ENCODE measurements around the gene ACTR1A.

ACTR1A gene

GRCh38 chr10:102517553-102517952, 15.0 kb upstream of the ACTR1A start:
- peak in 1 of 10 donors; percentile 11 for DNase-seq
- intact Hi-C loops (cut with DNase I): no loop called here

GRCh38 chr10:102515724-102516123, 13.2 kb upstream of the ACTR1A start:
- intact Hi-C loops (cut with DNase I): no loop called here
- peak in 1 of 10 donors; percentile 29 for DNase-seq

- intact Hi-C loops (cut with DNase I): no loop called here
- DNase-seq: peak in 1 of 10 donors; percentile 50
Observed at GRCh38 chr10:102514487-102515311, 12.2 kb upstream of the ACTR1A start.

GRCh38 chr10:102511583-102512274, 9.2 kb upstream of the ACTR1A start:
- peak in 1 of 10 donors; percentile 11 for DNase-seq
- intact Hi-C loops (cut with DNase I): no loop called here

GRCh38 chr10:102509387-102509786, 6.9 kb upstream of the ACTR1A start:
- intact Hi-C loops (cut with DNase I): no loop called here

GRCh38 chr10:102508506-102508905, 6.0 kb upstream of the ACTR1A start:
- peak in 2 of 10 donors; percentile 18 to 83 for DNase-seq
- intact Hi-C loops (cut with DNase I): no loop called here

More at GRCh38 chr10:102509387-102509786, 6.9 kb upstream of the ACTR1A start:
- DNase-seq: no peak

GRCh38 chr10:102507521-102507920, 5.0 kb upstream of the ACTR1A start:
- no peak for DNase-seq
- intact Hi-C loops (cut with DNase I): no loop called here

DNA sequence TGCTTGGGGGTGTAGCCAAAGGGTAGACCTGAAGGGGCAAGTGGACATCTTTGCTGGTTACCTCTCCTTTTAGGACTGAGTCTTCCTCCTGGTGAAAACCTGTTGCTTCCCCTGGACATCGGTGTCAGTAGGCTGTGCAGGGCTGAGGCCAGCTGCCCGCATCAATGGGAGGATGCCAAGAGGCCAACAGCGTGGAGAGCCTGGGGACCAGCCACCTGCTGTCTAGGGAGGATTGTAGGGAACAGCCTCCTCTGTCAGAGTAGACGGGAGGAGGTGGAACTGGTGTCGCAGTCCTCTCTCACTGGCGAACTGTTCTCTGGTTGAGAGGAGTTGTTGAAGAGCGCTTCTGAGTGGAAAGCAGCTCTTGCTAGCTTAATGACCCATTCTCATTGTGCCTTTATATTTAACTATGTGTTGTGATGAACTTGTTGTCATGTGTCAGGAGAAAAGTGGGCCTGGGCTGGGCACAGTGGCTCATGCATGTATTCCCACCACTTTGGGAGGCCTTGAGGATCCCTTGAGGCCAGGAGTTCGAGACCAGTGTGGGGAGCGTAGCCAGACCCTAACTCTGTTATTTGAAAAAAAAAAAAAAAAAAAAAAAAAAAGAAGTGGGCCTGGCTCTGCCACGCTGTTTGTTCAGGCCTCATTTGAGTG, 3.1 kb upstream of the ACTR1A start:
- peak in 2 of 10 donors; percentile 72 to 80 for DNase-seq
- intact Hi-C loops (cut with DNase I): no loop called here

GRCh38 chr10:102504976-102505300, 2.4 kb upstream of the ACTR1A start:
- peak in 2 of 10 donors; percentile 10 to 45 for DNase-seq
- intact Hi-C loops (cut with DNase I): loop anchor here (5.0 kb wide), 1 partner anchor 137 kb away; the partner anchor contains the start of gene TRIM8

GRCh38 chr10:102504179-102504975, 1.9 kb upstream of the ACTR1A start:
- DNase-seq: peak in 2 of 10 donors; percentile 76 to 83
- intact Hi-C loops (cut with DNase I): loop anchor here (5.0 kb wide), 1 partner anchor 138 kb away; the partner anchor contains the start of gene TRIM8

- DNase-seq: peak; percentile 97 to 100 (median 98)
- intact Hi-C loops (cut with DNase I): loop anchor here (1.0 to 5.0 kb wide), 2 partner anchors 79 to 139 kb away; partner anchors contain the start of gene TRIM8
Observed at GRCh38 chr10:102503264-102504178, 1.0 kb upstream of the ACTR1A start, which contains the start of gene SUFU. Gene SUFU (plus strand): TSS chr10:102503972. CDS start chr10:102504153, 181 bp downstream.

DNA sequence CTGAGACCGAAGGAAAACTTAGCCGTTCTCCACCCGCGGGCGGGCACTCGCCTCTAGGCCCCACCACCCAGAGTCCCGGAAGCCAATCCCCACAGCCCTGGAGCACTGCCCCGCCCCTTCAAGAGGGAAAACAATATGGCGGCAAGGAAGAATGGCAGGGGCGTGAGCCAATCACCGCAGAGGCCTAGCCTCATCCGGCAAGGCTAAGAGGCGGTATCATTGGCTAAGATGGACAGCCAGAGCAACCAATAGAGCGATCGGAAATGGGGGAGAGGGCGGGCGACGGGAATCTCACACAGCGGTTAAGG, 529 bp downstream of the ACTR1A start:
- intact Hi-C loops (cut with DNase I): loop anchor here (5.0 kb wide), 1 partner anchor 140 kb away; the partner anchor contains the start of gene TRIM8
- DNase-seq: peak; percentile 99 to 100 (median 99)

DNA sequence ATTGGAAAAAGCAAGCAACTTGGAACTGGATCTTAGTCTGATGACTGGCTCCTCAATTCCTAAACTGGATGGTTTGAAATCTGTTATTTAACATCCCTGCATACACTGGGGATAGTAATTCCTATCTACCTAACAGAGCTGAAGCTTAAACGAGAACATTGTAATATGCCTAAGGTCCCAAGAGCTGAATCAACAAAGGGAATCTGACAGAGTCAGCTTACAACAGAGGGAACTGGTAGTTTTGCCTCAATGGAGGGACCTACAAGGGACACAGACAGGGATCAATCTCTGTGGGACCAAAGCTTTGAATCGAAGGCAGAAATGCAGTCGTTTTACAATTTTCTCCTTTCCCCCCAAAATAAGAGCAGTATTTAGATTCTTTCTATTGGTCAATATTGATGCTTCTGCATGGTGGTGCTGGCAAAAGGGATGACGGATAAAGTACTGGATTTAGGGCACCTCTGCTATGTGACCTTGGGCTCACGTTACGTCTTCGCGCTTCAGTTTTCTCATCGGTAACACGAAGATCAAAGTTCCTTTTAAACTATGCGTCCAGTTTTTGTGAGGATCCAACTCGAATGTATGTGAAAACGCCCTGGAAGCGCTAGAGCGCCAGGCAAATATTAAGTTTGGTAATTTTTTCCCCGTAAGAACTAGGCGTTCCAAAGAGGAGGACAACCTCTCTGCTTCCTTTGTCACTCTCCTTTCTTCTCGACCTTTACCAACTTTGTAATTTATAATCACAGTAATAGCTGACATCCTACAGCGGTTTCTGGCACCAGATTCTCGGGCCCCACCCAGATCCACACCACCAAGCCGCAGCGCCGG, 1.1 kb downstream of the ACTR1A start:
- DNase-seq: peak in 1 of 10 donors; percentile 24
- intact Hi-C loops (cut with DNase I): loop anchor here (5.0 kb wide), 1 partner anchor 141 kb away; the partner anchor contains the start of gene TRIM8

DNA sequence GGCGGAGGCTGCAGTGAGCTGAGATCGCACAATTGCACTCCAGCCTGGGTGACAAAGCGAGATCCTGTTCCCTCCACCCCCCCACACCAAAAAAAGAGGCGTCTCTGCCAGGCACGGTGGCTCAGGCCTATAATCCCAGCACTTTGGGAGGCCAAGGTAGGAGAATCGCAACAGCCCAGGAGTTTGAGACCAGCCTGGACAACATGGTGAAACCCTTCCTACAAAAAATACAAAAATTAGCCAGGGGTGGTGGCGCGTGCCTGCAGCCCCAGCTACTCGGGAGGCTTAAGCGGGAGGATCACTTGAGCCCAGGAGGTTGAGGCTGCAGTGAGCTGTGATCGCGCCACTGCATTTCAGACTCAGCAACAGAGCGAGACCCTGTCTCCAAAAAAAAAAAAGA, 1.8 kb downstream of the ACTR1A start:
- intact Hi-C loops (cut with DNase I): loop anchor here (5.0 kb wide), 1 partner anchor 142 kb away; the partner anchor contains the start of gene TRIM8
- DNase-seq: peak in 2 of 10 donors; percentile 49 to 59

- DNase-seq: no peak
- intact Hi-C loops (cut with DNase I): no loop called here
Observed at GRCh38 chr10:102499356-102499755, 3.2 kb downstream of the ACTR1A start.

DNA sequence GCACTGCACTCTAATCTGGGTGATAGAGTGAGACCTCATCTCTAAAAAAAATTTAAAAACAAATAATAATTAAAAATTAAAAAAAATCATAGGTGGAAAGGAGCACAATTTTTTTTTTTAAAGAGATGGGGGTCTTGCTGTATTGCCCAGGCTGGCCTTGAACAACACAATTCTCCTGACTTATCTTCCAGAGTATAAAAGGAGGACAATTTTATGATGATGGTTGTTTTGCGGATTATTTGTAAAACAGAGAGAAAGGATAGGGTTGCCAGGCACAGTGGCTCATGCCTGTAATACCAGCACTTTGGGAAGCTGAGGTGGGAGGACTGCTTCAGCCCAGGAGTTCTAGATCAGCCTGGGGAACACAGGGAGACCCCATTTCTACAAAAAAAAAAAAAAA, 5.0 kb downstream of the ACTR1A start:
- DNase-seq: no peak
- intact Hi-C loops (cut with DNase I): no loop called here

- DNase-seq: peak in 2 of 10 donors; percentile 31 to 46
- intact Hi-C loops (cut with DNase I): no loop called here
Observed at GRCh38 chr10:102493771-102494170, 8.7 kb downstream of the ACTR1A start.

DNA sequence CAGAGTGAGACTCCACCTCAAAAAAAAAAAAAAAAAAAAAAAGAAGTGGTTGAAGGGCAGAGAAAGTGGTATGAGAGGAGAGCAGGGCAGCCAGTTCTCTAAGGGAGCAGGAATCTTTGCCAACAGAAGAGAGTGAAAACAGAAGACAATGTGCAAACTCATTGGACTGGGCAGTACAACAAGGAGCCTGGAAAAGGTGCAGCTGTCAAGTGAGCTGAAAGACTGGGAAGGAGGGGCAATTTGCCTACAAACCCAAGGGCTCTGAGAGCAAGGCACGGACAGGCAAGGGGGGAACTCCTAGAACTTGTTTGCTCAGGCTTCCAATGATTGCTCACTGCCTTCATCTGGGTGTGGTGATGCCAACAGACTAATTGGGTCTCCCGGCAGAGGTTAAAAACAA, 9.5 kb downstream of the ACTR1A start:
- peak in 3 of 10 donors; percentile 25 to 77 (median 70) for DNase-seq

More for the DNA sequence above, 9.5 kb downstream of the ACTR1A start:
- intact Hi-C loops (cut with DNase I): no loop called here

Data from posterior cingulate gyrus (tissue), 11 donors.